B cell (primary cell): ENCODE data around the gene RNF152.

ENCODE experiments used
- EZH2 ChIP-seq: IDR thresholded peaks from 2 replicates; pipeline ENCODE4 v1.6.1; 2012; ENCODE audit warnings: borderline replicate concordance, low read depth, mild to moderate bottlenecking, moderate library complexity, low read length; ENCODE audit not compliant: insufficient read depth, poor library complexity, severe bottlenecking
- TF ChIP-seq, protein P1 (sequence below): fragments of 200-600 bp; IDR thresholded peaks from one replicate; pipeline ENCODE4 v1.8.0; 2022; ENCODE audit warnings: antibody characterized with exemption, mild to moderate bottlenecking

DNA sequence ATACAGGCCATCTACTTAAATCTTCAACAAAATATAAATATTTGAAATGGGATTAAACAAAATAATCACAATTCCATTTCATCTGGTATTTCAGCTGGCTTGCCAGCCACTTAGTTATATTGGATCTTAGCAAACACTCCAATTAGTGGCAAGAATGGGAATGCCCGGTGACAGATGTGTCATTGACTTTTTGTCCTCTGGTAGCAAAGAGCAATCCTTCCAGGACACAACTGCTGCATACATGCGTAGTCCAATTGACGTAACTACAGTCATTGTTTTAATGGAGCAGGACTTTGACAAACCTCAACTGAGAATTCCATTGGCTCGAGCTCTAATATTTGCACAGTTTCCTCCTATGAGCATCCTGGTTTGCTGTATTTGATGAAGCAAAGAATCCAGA, 69.9 kb downstream of the RNF152 start:
- TF ChIP-seq, protein P1, sequence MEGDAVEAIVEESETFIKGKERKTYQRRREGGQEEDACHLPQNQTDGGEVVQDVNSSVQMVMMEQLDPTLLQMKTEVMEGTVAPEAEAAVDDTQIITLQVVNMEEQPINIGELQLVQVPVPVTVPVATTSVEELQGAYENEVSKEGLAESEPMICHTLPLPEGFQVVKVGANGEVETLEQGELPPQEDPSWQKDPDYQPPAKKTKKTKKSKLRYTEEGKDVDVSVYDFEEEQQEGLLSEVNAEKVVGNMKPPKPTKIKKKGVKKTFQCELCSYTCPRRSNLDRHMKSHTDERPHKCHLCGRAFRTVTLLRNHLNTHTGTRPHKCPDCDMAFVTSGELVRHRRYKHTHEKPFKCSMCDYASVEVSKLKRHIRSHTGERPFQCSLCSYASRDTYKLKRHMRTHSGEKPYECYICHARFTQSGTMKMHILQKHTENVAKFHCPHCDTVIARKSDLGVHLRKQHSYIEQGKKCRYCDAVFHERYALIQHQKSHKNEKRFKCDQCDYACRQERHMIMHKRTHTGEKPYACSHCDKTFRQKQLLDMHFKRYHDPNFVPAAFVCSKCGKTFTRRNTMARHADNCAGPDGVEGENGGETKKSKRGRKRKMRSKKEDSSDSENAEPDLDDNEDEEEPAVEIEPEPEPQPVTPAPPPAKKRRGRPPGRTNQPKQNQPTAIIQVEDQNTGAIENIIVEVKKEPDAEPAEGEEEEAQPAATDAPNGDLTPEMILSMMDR: no peak
- no peak for TF ChIP-seq EZH2
